AG09309 (cell line): Measurements from ENCODE around the gene ITGA2.

Experiments
- DNase-seq: peaks from one replicate; pipeline ENCODE4 v3.0.0-alpha.2; 2010; ENCODE audit warnings: low read depth
- H3K4me3 ChIP-seq: 2 replicates; pipeline ENCODE4 v1.5.1; 2011; ENCODE audit warnings: mild to moderate bottlenecking, low read depth, low read length, moderate library complexity; ENCODE audit not compliant: control insufficient read depth
- TF ChIP-seq, protein P1 (sequence below): IDR thresholded peaks from 2 replicates; pipeline ENCODE4 v1.5.1; 2011; ENCODE audit warnings: mild to moderate bottlenecking, low read depth, low read length, inconsistent platforms; ENCODE audit not compliant: insufficient read depth, control insufficient read depth; ENCODE audit errors: missing control alignments

ITGA2 gene

DNA sequence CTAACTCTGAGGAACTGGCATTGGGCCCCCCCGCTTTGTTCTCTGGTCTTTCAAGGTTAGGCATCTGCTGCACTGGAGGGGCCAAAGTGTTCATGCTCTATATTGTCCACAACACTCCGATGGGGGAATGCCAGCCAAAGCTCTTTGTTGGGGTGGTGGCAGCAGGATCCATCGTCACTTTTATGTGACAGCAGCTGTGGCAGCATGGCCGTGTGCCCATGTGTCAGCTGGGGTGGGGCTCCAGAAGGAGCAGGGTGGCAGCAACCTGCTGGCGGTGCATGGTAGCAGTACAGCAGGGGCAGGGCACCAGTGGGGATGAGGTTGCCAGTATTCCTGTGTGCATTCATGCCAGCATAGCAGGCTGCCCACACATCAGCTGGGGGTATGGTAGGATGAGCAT is 28.2 kb downstream of the ITGA2 start:
- TF ChIP-seq, protein P1, sequence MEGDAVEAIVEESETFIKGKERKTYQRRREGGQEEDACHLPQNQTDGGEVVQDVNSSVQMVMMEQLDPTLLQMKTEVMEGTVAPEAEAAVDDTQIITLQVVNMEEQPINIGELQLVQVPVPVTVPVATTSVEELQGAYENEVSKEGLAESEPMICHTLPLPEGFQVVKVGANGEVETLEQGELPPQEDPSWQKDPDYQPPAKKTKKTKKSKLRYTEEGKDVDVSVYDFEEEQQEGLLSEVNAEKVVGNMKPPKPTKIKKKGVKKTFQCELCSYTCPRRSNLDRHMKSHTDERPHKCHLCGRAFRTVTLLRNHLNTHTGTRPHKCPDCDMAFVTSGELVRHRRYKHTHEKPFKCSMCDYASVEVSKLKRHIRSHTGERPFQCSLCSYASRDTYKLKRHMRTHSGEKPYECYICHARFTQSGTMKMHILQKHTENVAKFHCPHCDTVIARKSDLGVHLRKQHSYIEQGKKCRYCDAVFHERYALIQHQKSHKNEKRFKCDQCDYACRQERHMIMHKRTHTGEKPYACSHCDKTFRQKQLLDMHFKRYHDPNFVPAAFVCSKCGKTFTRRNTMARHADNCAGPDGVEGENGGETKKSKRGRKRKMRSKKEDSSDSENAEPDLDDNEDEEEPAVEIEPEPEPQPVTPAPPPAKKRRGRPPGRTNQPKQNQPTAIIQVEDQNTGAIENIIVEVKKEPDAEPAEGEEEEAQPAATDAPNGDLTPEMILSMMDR, result no peak
- DNase-seq, result no peak
- H3K4me3 ChIP-seq, result no peak overlapping the region

DNA sequence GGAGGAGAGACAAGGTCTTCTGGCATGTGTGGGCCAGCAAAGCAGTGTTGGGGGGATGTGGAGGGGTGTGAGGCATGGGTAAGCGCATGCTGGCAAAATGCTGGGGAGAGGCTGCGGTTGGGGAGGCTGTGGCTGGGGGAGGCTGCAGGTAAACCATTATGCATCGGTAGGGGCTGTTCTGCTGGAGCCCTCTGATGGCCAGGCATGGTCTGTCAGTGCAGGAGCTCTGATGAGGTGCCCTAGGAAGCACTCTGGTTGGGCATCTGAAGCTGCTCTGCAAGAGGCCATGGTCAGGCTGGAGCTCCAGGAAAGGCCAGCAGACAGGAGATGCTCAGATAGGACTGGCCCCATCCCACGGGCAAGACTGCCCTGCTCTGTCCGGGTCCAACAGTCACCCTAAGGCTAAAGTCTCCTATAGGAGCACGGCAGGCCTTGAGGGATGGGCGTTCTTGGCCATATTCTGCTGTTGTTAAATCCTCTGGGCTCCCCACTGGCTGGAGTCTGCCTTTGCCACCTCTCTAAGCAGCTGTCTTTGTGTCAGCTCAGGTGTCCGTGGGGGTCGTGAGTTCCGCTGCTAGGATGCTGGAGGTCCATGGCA is 28.7 kb downstream of the ITGA2 start:
- no peak overlapping the region for H3K4me3 ChIP-seq
- DNase-seq, result no peak
- TF ChIP-seq, protein P1, result no peak

DNA sequence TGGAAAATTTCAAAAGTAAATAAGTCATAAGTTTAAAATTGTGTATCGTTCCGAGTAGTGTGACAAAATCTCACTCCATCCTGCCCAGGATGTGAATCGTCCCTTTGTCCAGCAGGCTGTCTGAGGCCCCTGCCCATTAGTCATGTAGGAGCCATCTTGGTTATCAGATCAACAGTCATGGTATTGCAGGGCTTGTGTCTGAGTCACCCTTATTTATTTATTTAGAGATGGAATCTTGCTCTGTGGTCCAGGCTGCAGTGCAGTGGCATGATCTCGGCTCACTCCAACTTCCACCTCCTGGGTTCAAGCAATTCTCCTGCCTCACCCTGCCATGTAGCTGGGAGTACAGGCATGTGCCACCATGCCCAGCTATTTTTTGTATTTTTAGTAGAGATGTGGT is 30.2 kb downstream of the ITGA2 start:
- TF ChIP-seq, protein P1, result peak; percentile 13
- no peak overlapping the region for H3K4me3 ChIP-seq
- no peak for DNase-seq

DNA sequence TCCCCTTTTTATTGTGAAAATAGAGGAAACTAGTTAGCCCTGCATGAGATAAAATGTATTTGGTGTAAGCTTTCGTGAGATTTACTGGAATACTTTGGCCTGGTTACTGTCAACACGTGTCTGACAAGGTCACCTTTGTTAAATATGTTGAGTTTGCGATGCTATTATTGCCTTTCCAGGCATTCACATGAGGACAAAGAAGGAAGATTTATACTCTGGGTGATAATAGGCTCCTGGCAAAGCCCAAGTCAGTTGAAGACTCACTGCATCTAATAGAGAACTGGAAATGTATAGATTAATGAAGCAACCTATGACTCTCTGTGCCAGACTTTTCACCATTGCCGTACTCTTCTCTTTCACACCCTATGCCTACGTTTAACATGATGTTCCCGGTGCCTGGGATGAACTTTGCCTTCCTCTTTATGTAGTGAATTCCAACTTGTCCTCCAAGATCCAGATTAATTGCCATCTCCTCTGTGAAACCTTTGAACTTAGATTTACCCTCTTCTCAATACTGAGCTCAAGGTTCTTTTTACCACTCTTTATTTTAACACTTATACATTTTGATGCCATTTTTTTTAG is 33.9 kb downstream of the ITGA2 start:
- no peak for DNase-seq
- TF ChIP-seq, protein P1, result no peak
- H3K4me3 ChIP-seq, result no peak overlapping the region

DNA sequence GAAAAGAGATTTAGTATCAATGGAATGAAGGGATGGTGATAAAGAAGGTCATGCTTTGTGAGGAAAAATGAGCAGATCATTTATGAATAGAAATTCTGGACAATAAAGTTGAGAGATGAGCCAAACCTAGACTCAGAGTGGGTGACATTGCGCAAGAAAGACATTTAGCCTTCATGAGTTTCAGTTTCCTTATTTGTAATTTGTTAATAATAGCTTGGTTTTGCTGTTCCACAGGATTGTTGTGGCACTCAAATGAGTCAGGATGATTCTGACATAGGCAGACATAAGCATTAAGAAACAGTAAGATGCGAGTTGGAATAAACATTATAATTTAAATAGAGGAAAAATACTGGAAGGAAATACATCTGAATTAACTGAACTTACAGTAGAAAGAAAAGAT is 34.8 kb downstream of the ITGA2 start:
- peak; percentile 67 for DNase-seq
- no peak overlapping the region for H3K4me3 ChIP-seq
- TF ChIP-seq, protein P1, result no peak

DNA sequence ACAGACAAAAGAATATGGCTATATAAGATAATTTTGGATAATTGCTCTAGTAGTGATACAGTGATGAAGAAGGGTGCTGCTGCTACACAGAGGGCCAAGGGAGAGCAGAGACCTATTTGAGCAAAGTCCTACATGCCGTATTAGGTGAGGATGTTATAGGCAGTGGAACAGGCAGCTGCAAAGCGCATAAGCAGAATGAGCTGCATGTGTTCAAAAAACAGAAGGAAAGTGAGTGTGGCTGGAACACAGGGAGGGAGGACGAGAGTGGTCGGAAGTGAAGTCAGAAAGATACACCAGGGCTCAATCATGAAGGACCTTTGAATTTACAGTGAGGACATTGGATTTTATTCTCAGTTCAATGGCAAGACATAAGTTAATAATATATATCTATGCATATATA is 35.4 kb downstream of the ITGA2 start:
- TF ChIP-seq, protein P1, result no peak
- H3K4me3 ChIP-seq, result no peak overlapping the region
- DNase-seq, result no peak
